Activated CD8-positive, alpha-beta memory T cell treated with anti-CD3 and anti-CD28 coated beads, Interleukin-2, amount 10 ng/mL, durations not matched to agents 7 days and 5 days (primary cell): ENCODE data around the gene SLC2A4. TPM values are rescaled to one million over a fixed set of nuclear protein-coding genes. Genes with fewer than 3 reads are reported as not detected.

Experiments
- ATAC-seq: fragments of 150-1000 bp; cut with Tn5 transposase; one replicate; pipeline ENCODE4 v1.10.0; 2021; ENCODE audit warnings: moderate library complexity
- CTCF ChIA-PET: fragments of 350-600 bp; sonication (Branson Sonifier 250); formaldehyde crosslinking; loops from one replicate; lab custom pipeline; 2021; ENCODE audit warnings: antibody characterized with exemption; lab: Charles Lee
- DNase-seq: peaks from one replicate; pipeline ENCODE4 v3.0.0-alpha.2; 2020
- H3K27ac Mint-ChIP-seq: one replicate; pipeline ENCODE4 v1.8.0; 2021; ENCODE audit warnings: mild to moderate bottlenecking, mixed read lengths
- H3K27me3 Mint-ChIP-seq: one replicate; pipeline ENCODE4 v1.8.0; 2021; ENCODE audit warnings: mixed read lengths
- H3K36me3 Mint-ChIP-seq: one replicate; pipeline ENCODE4 v1.8.0; 2021; ENCODE audit warnings: mild to moderate bottlenecking, mixed read lengths
- H3K4me1 Mint-ChIP-seq: one replicate; pipeline ENCODE4 v1.8.0; 2021; ENCODE audit warnings: mixed read lengths
- H3K4me3 Mint-ChIP-seq: one replicate; pipeline ENCODE4 v1.8.0; 2021; ENCODE audit warnings: mild to moderate bottlenecking, moderate library complexity, mixed read lengths
- H3K9me3 Mint-ChIP-seq: one replicate; pipeline ENCODE4 v1.8.0; 2022; ENCODE audit warnings: low read depth, mixed read lengths
- total RNA-seq, 2 experiments: library from RNA; stranded (reverse); gene quantifications; one replicate each; pipeline ENCODE4 v1.2.3, GENCODE V29; 2021

Gene SLC2A4
- total RNA-seq, 2 experiments from 2014 or later, result not detected

- no peak overlapping the region for H3K27ac Mint-ChIP-seq
- H3K27me3 Mint-ChIP-seq, result peaks cover 54% of the 10 kb centered on the region
- no peaks in the 10 kb centered on the region for H3K9me3 Mint-ChIP-seq
- no peak overlapping the region for H3K4me3 Mint-ChIP-seq
- CTCF ChIA-PET, result no interaction called here
- H3K36me3 Mint-ChIP-seq, result no peaks in the 10 kb centered on the region
- peaks cover 4% of the 10 kb centered on the region for H3K4me1 Mint-ChIP-seq
- no peak for DNase-seq
- ATAC-seq, result no peak
Observed at GRCh38 chr17:7289256-7290032, 7.9 kb downstream of the SLC2A4 start.

- Mint-ChIP-seq H3K9me3 (no peaks in the 10 kb centered on the region), H3K4me3 (no peak overlapping the region), H3K27me3 (peaks cover 57% of the 10 kb centered on the region), H3K36me3 (no peaks in the 10 kb centered on the region), H3K4me1 (peaks cover 7% of the 10 kb centered on the region), H3K27ac (no peak overlapping the region)
- DNase-seq (no peak), ATAC-seq (no peak)
- CTCF ChIA-PET, result no interaction called here
Observed at GRCh38 chr17:7290166-7290565, 8.6 kb downstream of the SLC2A4 start.

GRCh38 chr17:7290685-7291084, 9.2 kb downstream of the SLC2A4 start:
- peaks cover 63% of the 10 kb centered on the region for H3K27me3 Mint-ChIP-seq
- ATAC-seq, result no peak
- H3K27ac Mint-ChIP-seq, result no peak overlapping the region
- no peak for DNase-seq
- no peaks in the 10 kb centered on the region for H3K36me3 Mint-ChIP-seq
- CTCF ChIA-PET, result interaction anchor here (0.9 to 3.8 kb wide), 3 partner anchors 9 to 70 kb away, joined by 3 to 27 read pairs (median 5); partner anchors contain the start of gene SLC2A4
- no peak overlapping the region for H3K4me3 Mint-ChIP-seq
- no peaks in the 10 kb centered on the region for H3K9me3 Mint-ChIP-seq
- H3K4me1 Mint-ChIP-seq, result peaks cover 10% of the 10 kb centered on the region

GRCh38 chr17:7292194-7292593, 10.7 kb downstream of the SLC2A4 start:
- peaks cover 21% of the 10 kb centered on the region for H3K4me1 Mint-ChIP-seq
- H3K27me3 Mint-ChIP-seq, result peaks cover 61% of the 10 kb centered on the region
- CTCF ChIA-PET, result interaction anchor here (3.8 kb wide), 1 partner anchor 11 kb away, joined by 27 read pairs; the partner anchor contains the start of gene SLC2A4

GRCh38 chr17:7292729-7293128, 11.2 kb downstream of the SLC2A4 start:
- ATAC-seq (no peak), DNase-seq (no peak)
- Mint-ChIP-seq H3K9me3 (no peaks in the 10 kb centered on the region), H3K36me3 (no peaks in the 10 kb centered on the region), H3K27me3 (peaks cover 60% of the 10 kb centered on the region), H3K27ac (no peak overlapping the region), H3K4me1 (peaks cover 21% of the 10 kb centered on the region), H3K4me3 (no peak overlapping the region)
- CTCF ChIA-PET, result interaction anchor here (1.6 to 3.8 kb wide), 2 partner anchors 11 to 72 kb away, joined by 7 to 27 read pairs; partner anchors contain the start of genes ACADVL, DLG4 and SLC2A4

More at GRCh38 chr17:7292194-7292593, 10.7 kb downstream of the SLC2A4 start:
- Mint-ChIP-seq H3K9me3 (no peaks in the 10 kb centered on the region), H3K36me3 (no peaks in the 10 kb centered on the region), H3K4me3 (no peak overlapping the region), H3K27ac (no peak overlapping the region)
- no peak for ATAC-seq
- DNase-seq, result no peak

GRCh38 chr17:7293159-7293558, 11.6 kb downstream of the SLC2A4 start:
- no peak overlapping the region for H3K27ac Mint-ChIP-seq
- ATAC-seq, result no peak

GRCh38 chr17:7293816-7294613, 12.5 kb downstream of the SLC2A4 start:
- peaks cover 21% of the 10 kb centered on the region for H3K4me1 Mint-ChIP-seq
- H3K4me3 Mint-ChIP-seq, result peak overlapping the region; percentile 1
- no peaks in the 10 kb centered on the region for H3K9me3 Mint-ChIP-seq
- no peaks in the 10 kb centered on the region for H3K36me3 Mint-ChIP-seq
- peaks cover 49% of the 10 kb centered on the region for H3K27me3 Mint-ChIP-seq
- no peak overlapping the region for H3K27ac Mint-ChIP-seq
- no peak for DNase-seq
- CTCF ChIA-PET, result interaction anchor here (1.1 to 3.8 kb wide), 3 partner anchors 9 to 74 kb away, joined by 5 to 27 read pairs (median 7); partner anchors contain the start of genes ACADVL, DLG4 and SLC2A4
- ATAC-seq, result peak; percentile 12

More at GRCh38 chr17:7293159-7293558, 11.6 kb downstream of the SLC2A4 start:
- Mint-ChIP-seq H3K9me3 (no peaks in the 10 kb centered on the region), H3K4me1 (peaks cover 21% of the 10 kb centered on the region), H3K36me3 (no peaks in the 10 kb centered on the region), H3K4me3 (no peak overlapping the region), H3K27me3 (peaks cover 56% of the 10 kb centered on the region)
- CTCF ChIA-PET, result interaction anchor here (1.1 to 3.8 kb wide), 3 partner anchors 8 to 73 kb away, joined by 5 to 27 read pairs (median 7); partner anchors contain the start of genes ACADVL, DLG4 and SLC2A4
- no peak for DNase-seq

GRCh38 chr17:7294614-7295153, 13.2 kb downstream of the SLC2A4 start, which contains the start of gene YBX2:
Gene YBX2, minus strand, starts transcription at chr17:7294639. Its CDS starts 139 bp downstream, at chr17:7294500.
- Mint-ChIP-seq H3K9me3 (no peaks in the 10 kb centered on the region), H3K4me1 (peaks cover 21% of the 10 kb centered on the region), H3K36me3 (no peaks in the 10 kb centered on the region), H3K27ac (no peak within 1 kb of the TSS), H3K4me3 (peak within 1 kb of the TSS; percentile 67), H3K27me3 (peaks cover 51% of the 10 kb centered on the region)
- CTCF ChIA-PET, result no interaction called here
- DNase-seq (peak; percentile 88), ATAC-seq (peak; percentile 85)

- peaks cover 21% of the 10 kb centered on the region for H3K4me1 Mint-ChIP-seq
- no peak for DNase-seq
- H3K27me3 Mint-ChIP-seq, result peaks cover 51% of the 10 kb centered on the region
- ATAC-seq, result no peak
- CTCF ChIA-PET, result interaction anchor here (0.7 to 3.7 kb wide), 33 partner anchors 10 to 284 kb away, joined by 3 to 112 read pairs (median 7); partner anchors contain the start of genes ACADVL, ACAP1, CD68 and CTDNEP1
- peak overlapping the region; percentile 67 for H3K4me3 Mint-ChIP-seq
- no peak overlapping the region for H3K27ac Mint-ChIP-seq
- H3K9me3 Mint-ChIP-seq, result no peaks in the 10 kb centered on the region
- H3K36me3 Mint-ChIP-seq, result no peaks in the 10 kb centered on the region
Observed at GRCh38 chr17:7295230-7296180, 14.0 kb downstream of the SLC2A4 start.

GRCh38 chr17:7296189-7296861, 14.8 kb downstream of the SLC2A4 start:
- Mint-ChIP-seq H3K27me3 (peaks cover 46% of the 10 kb centered on the region), H3K9me3 (no peaks in the 10 kb centered on the region), H3K4me3 (no peak overlapping the region), H3K4me1 (peaks cover 21% of the 10 kb centered on the region), H3K27ac (no peak overlapping the region), H3K36me3 (no peaks in the 10 kb centered on the region)
- DNase-seq (peak; percentile 71), ATAC-seq (peak; percentile 37)
- CTCF ChIA-PET, result interaction anchor here (0.5 to 3.7 kb wide), 43 partner anchors 9 to 774 kb away, joined by 3 to 112 read pairs (median 4); partner anchors contain the start of genes ACADVL, ACAP1, CD68 and CTDNEP1

- Mint-ChIP-seq H3K4me1 (peaks cover 12% of the 10 kb centered on the region), H3K27me3 (peaks cover 4% of the 10 kb centered on the region), H3K36me3 (peaks cover 8% of the 10 kb centered on the region), H3K4me3 (no peak overlapping the region), H3K27ac (no peak overlapping the region), H3K9me3 (no peaks in the 10 kb centered on the region)
- DNase-seq (no peak), ATAC-seq (no peak)
- CTCF ChIA-PET, result interaction anchor here (1.0 to 3.3 kb wide), 2 partner anchors 8 to 258 kb away, joined by 3 to 20 read pairs; no protein-coding TSS in a partner anchor
Observed at GRCh38 chr17:7304179-7304578, 22.7 kb downstream of the SLC2A4 start.
